ENCODE results near the gene WRNIP1.

Gene WRNIP1

DNA sequence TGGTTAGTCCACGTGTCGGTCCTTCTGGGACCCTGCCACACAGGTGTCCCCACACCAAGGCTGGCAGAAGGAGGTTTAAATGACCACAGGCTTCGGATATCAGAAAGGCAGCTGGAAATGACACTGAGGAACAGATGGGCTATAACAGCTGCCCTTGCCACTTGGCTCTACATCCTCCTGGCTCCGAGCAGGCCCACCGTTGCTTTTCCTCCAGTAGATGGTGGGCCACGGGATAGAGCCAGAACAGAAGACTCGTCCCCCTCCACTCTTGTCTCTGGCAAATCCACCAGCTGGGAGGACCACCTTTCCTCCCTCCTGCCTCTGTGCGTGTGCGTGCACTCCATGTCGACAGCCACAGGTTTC lies 17.6 kb downstream of the WRNIP1 start:
- TF ChIP-seq, protein P1, sequence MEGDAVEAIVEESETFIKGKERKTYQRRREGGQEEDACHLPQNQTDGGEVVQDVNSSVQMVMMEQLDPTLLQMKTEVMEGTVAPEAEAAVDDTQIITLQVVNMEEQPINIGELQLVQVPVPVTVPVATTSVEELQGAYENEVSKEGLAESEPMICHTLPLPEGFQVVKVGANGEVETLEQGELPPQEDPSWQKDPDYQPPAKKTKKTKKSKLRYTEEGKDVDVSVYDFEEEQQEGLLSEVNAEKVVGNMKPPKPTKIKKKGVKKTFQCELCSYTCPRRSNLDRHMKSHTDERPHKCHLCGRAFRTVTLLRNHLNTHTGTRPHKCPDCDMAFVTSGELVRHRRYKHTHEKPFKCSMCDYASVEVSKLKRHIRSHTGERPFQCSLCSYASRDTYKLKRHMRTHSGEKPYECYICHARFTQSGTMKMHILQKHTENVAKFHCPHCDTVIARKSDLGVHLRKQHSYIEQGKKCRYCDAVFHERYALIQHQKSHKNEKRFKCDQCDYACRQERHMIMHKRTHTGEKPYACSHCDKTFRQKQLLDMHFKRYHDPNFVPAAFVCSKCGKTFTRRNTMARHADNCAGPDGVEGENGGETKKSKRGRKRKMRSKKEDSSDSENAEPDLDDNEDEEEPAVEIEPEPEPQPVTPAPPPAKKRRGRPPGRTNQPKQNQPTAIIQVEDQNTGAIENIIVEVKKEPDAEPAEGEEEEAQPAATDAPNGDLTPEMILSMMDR (IDR thresholded peaks at IDR 0.05; ENCODE audit: low read length, missing control alignments): no peak
- no peak overlapping the region for H3K4me3 ChIP-seq (replicated peaks; ENCODE audit: low read depth, low read length)
- DNase-seq (ENCODE audit: low read depth): no peak

GRCh38 chr6:2783188-2783963 lies 18.2 kb downstream of the WRNIP1 start:
- no peak for DNase-seq (ENCODE audit: low read depth)
- TF ChIP-seq, protein P1 (IDR thresholded peaks at IDR 0.05; ENCODE audit: low read length, missing control alignments): peak; percentile 1
- no peak overlapping the region for H3K4me3 ChIP-seq (replicated peaks; ENCODE audit: low read depth, low read length)

GRCh38 chr6:2784061-2784460 lies 18.9 kb downstream of the WRNIP1 start:
- TF ChIP-seq, protein P1 (IDR thresholded peaks at IDR 0.05; ENCODE audit: low read length, missing control alignments): no peak
- no peak overlapping the region for H3K4me3 ChIP-seq (replicated peaks; ENCODE audit: low read depth, low read length)
- DNase-seq (ENCODE audit: low read depth): no peak

- no peak overlapping the region for H3K4me3 ChIP-seq (replicated peaks; ENCODE audit: low read depth, low read length)
- DNase-seq (ENCODE audit: low read depth): no peak
- TF ChIP-seq, protein P1 (IDR thresholded peaks at IDR 0.05; ENCODE audit: low read length, missing control alignments): no peak
Observed at GRCh38 chr6:2784930-2785329, 19.7 kb downstream of the WRNIP1 start.

DNA sequence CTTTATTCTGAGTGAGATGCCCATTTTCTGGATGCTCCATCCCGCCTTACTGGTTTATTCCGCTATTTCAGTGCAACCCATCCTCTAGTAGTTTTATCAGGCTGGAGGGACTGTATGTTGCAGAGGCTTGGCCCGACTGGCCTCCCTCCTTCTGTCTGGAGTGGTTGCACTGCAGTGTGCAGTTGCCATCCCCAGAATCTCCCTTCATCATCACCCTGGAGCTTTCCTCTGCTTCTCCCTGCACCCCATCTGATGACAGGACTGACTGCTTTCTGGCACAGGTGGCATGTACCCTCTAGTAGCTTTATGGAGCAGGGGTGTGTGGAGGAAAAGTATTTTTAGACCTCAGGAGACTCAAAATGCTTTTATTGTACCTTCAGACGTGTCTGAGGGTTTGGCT lies 21.1 kb downstream of the WRNIP1 start:
- no peak for DNase-seq (ENCODE audit: low read depth)
- TF ChIP-seq, protein P1 (IDR thresholded peaks at IDR 0.05; ENCODE audit: low read length, missing control alignments): no peak
- no peak overlapping the region for H3K4me3 ChIP-seq (replicated peaks; ENCODE audit: low read depth, low read length)

GRCh38 chr6:2790588-2791449 lies 25.6 kb downstream of the WRNIP1 start:
- DNase-seq (ENCODE audit: low read depth): peak; percentile 89
- TF ChIP-seq, protein P1 (IDR thresholded peaks at IDR 0.05; ENCODE audit: low read length, missing control alignments): peak; percentile 92
- no peak overlapping the region for H3K4me3 ChIP-seq (replicated peaks; ENCODE audit: low read depth, low read length)

All from fibroblast of pulmonary artery (primary cell).